Limb (tissue), 2 donors: ENCODE results near the gene HPCAL1.
A peak's percentile ranks its signal among the peaks of the same experiment; 100 is the strongest.

Experiments used
- DNase-seq, 2 donors: peaks; one replicate each; pipeline ENCODE4 v3.0.0-alpha.2; 2016; ENCODE audit errors: extremely low spot score in 2 of 2

HPCAL1 gene

GRCh38 chr2:10303181-10303693 lies 533 bp downstream of the HPCAL1 start:
- no peak for DNase-seq

- DNase-seq: peak in 1 of 2 donors; percentile 71
These were observed 1.1 kb downstream of the HPCAL1 start for GRCh38 chr2:10303694-10304378.

GRCh38 chr2:10304458-10305253 lies 2.0 kb downstream of the HPCAL1 start:
- DNase-seq: no peak

GRCh38 chr2:10305254-10305635 lies 2.5 kb downstream of the HPCAL1 start:
- DNase-seq: no peak

- no peak for DNase-seq
These were observed 3.0 kb downstream of the HPCAL1 start for GRCh38 chr2:10305715-10306114.

GRCh38 chr2:10306901-10307463 lies 4.3 kb downstream of the HPCAL1 start:
- no peak for DNase-seq

- DNase-seq: no peak
These were observed 5.0 kb downstream of the HPCAL1 start for GRCh38 chr2:10307561-10308156.

- DNase-seq: no peak
These were observed 6.2 kb downstream of the HPCAL1 start for GRCh38 chr2:10308866-10309265.

- no peak for DNase-seq
These were observed 6.6 kb downstream of the HPCAL1 start for GRCh38 chr2:10309286-10309685.

GRCh38 chr2:10310309-10310888 lies 7.7 kb downstream of the HPCAL1 start:
- DNase-seq: no peak

- DNase-seq: no peak
These were observed 9.0 kb downstream of the HPCAL1 start for GRCh38 chr2:10311736-10312135.

- DNase-seq: no peak
These were observed 9.8 kb downstream of the HPCAL1 start for GRCh38 chr2:10312437-10312957.

- no peak for DNase-seq
These were observed 13.6 kb downstream of the HPCAL1 start for GRCh38 chr2:10316336-10316735.

- DNase-seq: no peak
These were observed 14.2 kb downstream of the HPCAL1 start for GRCh38 chr2:10316860-10317259.

- no peak for DNase-seq
These were observed 14.9 kb downstream of the HPCAL1 start for GRCh38 chr2:10317646-10318045.

- DNase-seq: no peak
These were observed 15.6 kb downstream of the HPCAL1 start for GRCh38 chr2:10318345-10318744.

- no peak for DNase-seq
These were observed 17.3 kb downstream of the HPCAL1 start for GRCh38 chr2:10319892-10320574.

- no peak for DNase-seq
These were observed 17.8 kb downstream of the HPCAL1 start for GRCh38 chr2:10320575-10320931.

- no peak for DNase-seq
These were observed 18.2 kb downstream of the HPCAL1 start for GRCh38 chr2:10320933-10321332.

GRCh38 chr2:10321622-10322021 lies 18.9 kb downstream of the HPCAL1 start:
- DNase-seq: no peak

GRCh38 chr2:10322481-10322880 lies 19.8 kb downstream of the HPCAL1 start:
- no peak for DNase-seq
